Subcutaneous adipose tissue (tissue), 4 donors: ENCODE results near the gene ARL3. TPM values are rescaled to one million over a fixed set of nuclear protein-coding genes. Genes with fewer than 3 reads are reported as not detected.

ENCODE experiments used
- CTCF ChIP-seq: fragments of 450-650 bp; IDR thresholded peaks from one replicate; pipeline ENCODE4 v1.5.1; 2016; ENCODE audit warnings: low read depth, mild to moderate bottlenecking, control low read depth, antibody characterized with exemption, moderate library complexity
- total RNA-seq, 4 donors: library from RNA; depleted of rRNA; stranded (reverse); fragments of >200 nt; gene quantifications; one replicate each; pipeline ENCODE4 v1.1.0, GENCODE V29; 2016

The ARL3 gene
- total RNA-seq, 4 donors from 2014 or later, result 3.7 to 6.5 (median 5.7) TPM

GRCh38 chr10:102743078-102743587 lies 28.9 kb upstream of the ARL3 start:
- TF ChIP-seq CTCF, result no peak

- no peak for TF ChIP-seq CTCF
Measured at GRCh38 chr10:102741726-102742237, 27.6 kb upstream of the ARL3 start.

GRCh38 chr10:102740229-102740628 lies 26.0 kb upstream of the ARL3 start:
- no peak for TF ChIP-seq CTCF

- no peak for TF ChIP-seq CTCF
Measured at GRCh38 chr10:102738692-102739121, 24.5 kb upstream of the ARL3 start.

- TF ChIP-seq CTCF, result no peak
Measured at GRCh38 chr10:102735065-102735562, 20.9 kb upstream of the ARL3 start.

GRCh38 chr10:102732661-102733060 lies 18.5 kb upstream of the ARL3 start:
- TF ChIP-seq CTCF, result no peak

- TF ChIP-seq CTCF, result no peak
Measured at GRCh38 chr10:102731222-102731800, 17.1 kb upstream of the ARL3 start.
